ENCODE results near the gene ATP10B. TPM values are rescaled to one million over a fixed set of nuclear protein-coding genes. Genes with fewer than 3 reads are reported as not detected.

Gene ATP10B
- total and polyA plus RNA-seq, 4 donors = 0.32 to 0.88 TPM; not detected in 2

GRCh38 chr5:160787240-160787639, 64.8 kb downstream of the ATP10B start:
- no peak overlapping the region for H3K4me3 ChIP-seq (ENCODE audit: low read length in 2 of 2)
- 53 to 62% methylated on average over 4 of the region's 4 CpGs for WGBS, 2 donors
- H3K27ac ChIP-seq (ENCODE audit: low read depth in 1 of 2, low read length in 2 of 2) = no peak overlapping the region
- H3K27me3 ChIP-seq (ENCODE audit: control insufficient read depth in 1 of 2, insufficient read depth in 2 of 2, low read length in 1 of 2) = no peaks in the 10 kb centered on the region
- no peaks in the 10 kb centered on the region for H3K9me3 ChIP-seq (ENCODE audit: control insufficient read depth, low read length)
- intact Hi-C loops (cut with DNase I) = no loop called here
- DNase-seq (no peak), ATAC-seq (ENCODE audit: low FRiP score) (no peak)
- no peaks in the 10 kb centered on the region for H3K36me3 ChIP-seq (ENCODE audit: control insufficient read depth in 1 of 2, insufficient read depth in 2 of 2, low read length in 1 of 2)
- H3K4me1 ChIP-seq (ENCODE audit: control insufficient read depth in 1 of 2, insufficient read depth in 2 of 2, low read length in 2 of 2) = no peaks in the 10 kb centered on the region

- no peaks in the 10 kb centered on the region for H3K27me3 ChIP-seq (ENCODE audit: control insufficient read depth in 1 of 2, insufficient read depth in 2 of 2, low read length in 1 of 2)
- no peaks in the 10 kb centered on the region for H3K4me1 ChIP-seq (ENCODE audit: control insufficient read depth in 1 of 2, insufficient read depth in 2 of 2, low read length in 2 of 2)
- 24 to 32% methylated on average over 11 of the region's 11 CpGs for WGBS, 2 donors
- H3K27ac ChIP-seq (ENCODE audit: low read depth in 1 of 2, low read length in 2 of 2) = no peak overlapping the region
- ATAC-seq (ENCODE audit: low FRiP score) = no peak
- intact Hi-C loops (cut with DNase I) = no loop called here
- no peak for DNase-seq
- H3K9me3 ChIP-seq (ENCODE audit: control insufficient read depth, low read length) = no peaks in the 10 kb centered on the region
- H3K4me3 ChIP-seq (ENCODE audit: low read length in 2 of 2) = no peak overlapping the region
- H3K36me3 ChIP-seq (ENCODE audit: control insufficient read depth in 1 of 2, insufficient read depth in 2 of 2, low read length in 1 of 2) = no peaks in the 10 kb centered on the region
Observed at GRCh38 chr5:160774666-160775315, 77.2 kb downstream of the ATP10B start.

- no peaks in the 10 kb centered on the region for H3K27me3 ChIP-seq (ENCODE audit: control insufficient read depth in 1 of 2, insufficient read depth in 2 of 2, low read length in 1 of 2)
- H3K36me3 ChIP-seq (ENCODE audit: control insufficient read depth in 1 of 2, insufficient read depth in 2 of 2, low read length in 1 of 2) = no peaks in the 10 kb centered on the region
- ATAC-seq (ENCODE audit: low FRiP score) (no peak), DNase-seq (no peak)
- intact Hi-C loops (cut with DNase I) = no loop called here
- H3K9me3 ChIP-seq (ENCODE audit: control insufficient read depth, low read length) = no peaks in the 10 kb centered on the region
- H3K4me3 ChIP-seq (ENCODE audit: low read length in 2 of 2) = no peak overlapping the region
- no peaks in the 10 kb centered on the region for H3K4me1 ChIP-seq (ENCODE audit: control insufficient read depth in 1 of 2, insufficient read depth in 2 of 2, low read length in 2 of 2)
- WGBS, 2 donors = 41 to 43% methylated on average over 10 of the region's 10 CpGs
- no peak overlapping the region for H3K27ac ChIP-seq (ENCODE audit: low read depth in 1 of 2, low read length in 2 of 2)
Observed at GRCh38 chr5:160773646-160774410, 78.2 kb downstream of the ATP10B start.

GRCh38 chr5:160772854-160773253, 79.2 kb downstream of the ATP10B start:
- H3K27ac ChIP-seq (ENCODE audit: low read depth in 1 of 2, low read length in 2 of 2) = no peak overlapping the region
- H3K4me3 ChIP-seq (ENCODE audit: low read length in 2 of 2) = no peak overlapping the region
- no peaks in the 10 kb centered on the region for H3K4me1 ChIP-seq (ENCODE audit: control insufficient read depth in 1 of 2, insufficient read depth in 2 of 2, low read length in 2 of 2)
- no peaks in the 10 kb centered on the region for H3K9me3 ChIP-seq (ENCODE audit: control insufficient read depth, low read length)
- H3K27me3 ChIP-seq (ENCODE audit: control insufficient read depth in 1 of 2, insufficient read depth in 2 of 2, low read length in 1 of 2) = no peaks in the 10 kb centered on the region
- DNase-seq (no peak), ATAC-seq (ENCODE audit: low FRiP score) (no peak)
- intact Hi-C loops (cut with DNase I) = no loop called here
- H3K36me3 ChIP-seq (ENCODE audit: control insufficient read depth in 1 of 2, insufficient read depth in 2 of 2, low read length in 1 of 2) = no peaks in the 10 kb centered on the region
- WGBS, 2 donors = 66 to 68% methylated on average over 7 of the region's 7 CpGs

GRCh38 chr5:160770718-160771117, 81.3 kb downstream of the ATP10B start:
- Histone ChIP-seq H3K4me1 (ENCODE audit: control insufficient read depth in 1 of 2, insufficient read depth in 2 of 2, low read length in 2 of 2) (no peaks in the 10 kb centered on the region), H3K4me3 (ENCODE audit: low read length in 2 of 2) (no peak overlapping the region), H3K27ac (ENCODE audit: low read depth in 1 of 2, low read length in 2 of 2) (no peak overlapping the region), H3K27me3 (ENCODE audit: control insufficient read depth in 1 of 2, insufficient read depth in 2 of 2, low read length in 1 of 2) (no peaks in the 10 kb centered on the region), H3K9me3 (ENCODE audit: control insufficient read depth, low read length) (no peaks in the 10 kb centered on the region), H3K36me3 (ENCODE audit: control insufficient read depth in 1 of 2, insufficient read depth in 2 of 2, low read length in 1 of 2) (no peaks in the 10 kb centered on the region)
- ATAC-seq (ENCODE audit: low FRiP score) = no peak
- intact Hi-C loops (cut with DNase I) = no loop called here
- no peak for DNase-seq
- WGBS, 2 donors = 74 to 78% methylated on average over 3 of the region's 3 CpGs

DNA sequence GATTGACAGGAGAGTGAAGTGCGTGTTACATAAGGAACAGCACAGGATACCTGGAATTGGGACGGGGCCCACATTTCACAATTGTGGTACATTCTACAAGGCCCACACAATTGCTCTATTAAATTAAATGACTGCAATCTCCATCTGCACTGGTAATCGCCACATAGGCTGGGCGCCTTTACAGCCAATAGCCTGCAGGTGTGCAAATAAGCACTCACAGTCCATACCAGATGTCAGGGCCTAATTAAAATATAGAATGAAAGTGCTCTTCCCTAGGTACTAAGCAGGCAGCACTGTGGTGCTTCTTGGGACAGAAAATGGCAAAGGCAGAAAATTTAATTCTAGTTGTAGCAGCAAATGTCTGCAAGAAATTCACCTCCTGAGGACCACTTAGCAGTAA, 82.7 kb downstream of the ATP10B start:
- Histone ChIP-seq H3K27me3 (ENCODE audit: control insufficient read depth in 1 of 2, insufficient read depth in 2 of 2, low read length in 1 of 2) (no peaks in the 10 kb centered on the region), H3K36me3 (ENCODE audit: control insufficient read depth in 1 of 2, insufficient read depth in 2 of 2, low read length in 1 of 2) (no peaks in the 10 kb centered on the region), H3K4me3 (ENCODE audit: low read length in 2 of 2) (no peak overlapping the region), H3K9me3 (ENCODE audit: control insufficient read depth, low read length) (no peaks in the 10 kb centered on the region), H3K4me1 (ENCODE audit: control insufficient read depth in 1 of 2, insufficient read depth in 2 of 2, low read length in 2 of 2) (no peaks in the 10 kb centered on the region), H3K27ac (ENCODE audit: low read depth in 1 of 2, low read length in 2 of 2) (no peak overlapping the region)
- no peak for DNase-seq
- intact Hi-C loops (cut with DNase I) = no loop called here
- no peak for ATAC-seq (ENCODE audit: low FRiP score)
- WGBS, 2 donors = 84 to 91% methylated on average over 4 of the region's 4 CpGs

DNA sequence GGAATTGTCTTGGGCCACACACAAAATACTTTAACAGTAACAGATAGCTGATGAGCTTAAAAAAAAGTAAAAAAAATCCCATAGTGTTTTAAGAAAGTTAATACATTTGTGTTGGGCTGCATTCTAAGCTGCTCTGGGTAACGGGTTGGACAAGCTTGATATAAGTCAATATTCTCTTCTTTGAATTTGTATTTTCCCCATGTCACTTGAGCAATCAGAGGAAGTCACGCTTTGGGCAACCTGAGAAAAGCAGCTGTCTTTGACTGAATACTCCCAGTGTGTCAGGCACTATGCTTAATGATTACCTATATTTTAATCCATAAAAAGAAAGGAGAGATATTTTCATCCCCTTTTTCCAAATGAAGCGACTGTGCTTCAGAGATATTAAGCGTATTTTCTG, 84.9 kb downstream of the ATP10B start:
- WGBS, 2 donors = 85 to 91% methylated on average over 4 of the region's 4 CpGs
- Histone ChIP-seq H3K4me3 (ENCODE audit: low read length in 2 of 2) (no peak overlapping the region), H3K9me3 (ENCODE audit: control insufficient read depth, low read length) (no peaks in the 10 kb centered on the region), H3K27me3 (ENCODE audit: control insufficient read depth in 1 of 2, insufficient read depth in 2 of 2, low read length in 1 of 2) (no peaks in the 10 kb centered on the region), H3K27ac (ENCODE audit: low read depth in 1 of 2, low read length in 2 of 2) (no peak overlapping the region), H3K4me1 (ENCODE audit: control insufficient read depth in 1 of 2, insufficient read depth in 2 of 2, low read length in 2 of 2) (no peaks in the 10 kb centered on the region), H3K36me3 (ENCODE audit: control insufficient read depth in 1 of 2, insufficient read depth in 2 of 2, low read length in 1 of 2) (no peaks in the 10 kb centered on the region)
- ATAC-seq (ENCODE audit: low FRiP score) (no peak), DNase-seq (no peak)
- intact Hi-C loops (cut with DNase I) = no loop called here

GRCh38 chr5:160760008-160760407, 92.0 kb downstream of the ATP10B start:
- Histone ChIP-seq H3K9me3 (ENCODE audit: control insufficient read depth, low read length) (peaks cover 3% of the 10 kb centered on the region), H3K4me1 (ENCODE audit: control insufficient read depth in 1 of 2, insufficient read depth in 2 of 2, low read length in 2 of 2) (no peaks in the 10 kb centered on the region), H3K4me3 (ENCODE audit: low read length in 2 of 2) (no peak overlapping the region), H3K36me3 (ENCODE audit: control insufficient read depth in 1 of 2, insufficient read depth in 2 of 2, low read length in 1 of 2) (no peaks in the 10 kb centered on the region), H3K27ac (ENCODE audit: low read depth in 1 of 2, low read length in 2 of 2) (no peak overlapping the region), H3K27me3 (ENCODE audit: control insufficient read depth in 1 of 2, insufficient read depth in 2 of 2, low read length in 1 of 2) (peaks cover 0 to 1% of the 10 kb centered on the region in 2 donors)
- intact Hi-C loops (cut with DNase I) = no loop called here
- ATAC-seq (ENCODE audit: low FRiP score) (no peak), DNase-seq (no peak)
- WGBS, 2 donors = 90 to 93% methylated on average over 3 of the region's 3 CpGs

DNA sequence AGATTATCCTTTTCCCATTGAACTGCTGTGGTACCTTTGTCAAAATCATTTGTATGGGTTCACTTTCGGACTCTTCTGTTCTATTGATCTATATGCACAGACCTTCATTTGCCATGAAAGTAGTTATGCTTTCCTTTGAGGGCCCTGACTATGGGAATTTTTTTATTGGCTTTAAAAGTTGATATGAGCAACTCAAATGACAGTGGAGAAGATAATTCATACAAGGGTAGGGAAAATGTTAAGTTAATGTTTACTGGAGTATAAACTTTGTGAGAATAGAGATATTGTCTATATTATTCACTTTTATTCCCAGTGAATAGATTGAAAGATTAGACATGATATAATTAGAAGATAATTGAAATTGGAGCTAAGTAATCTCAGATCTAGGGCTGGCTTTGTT, 94.8 kb downstream of the ATP10B start:
- intact Hi-C loops (cut with DNase I) = no loop called here
- Histone ChIP-seq H3K36me3 (ENCODE audit: control insufficient read depth in 1 of 2, insufficient read depth in 2 of 2, low read length in 1 of 2) (no peaks in the 10 kb centered on the region), H3K4me1 (ENCODE audit: control insufficient read depth in 1 of 2, insufficient read depth in 2 of 2, low read length in 2 of 2) (no peaks in the 10 kb centered on the region), H3K9me3 (ENCODE audit: control insufficient read depth, low read length) (peaks cover 3% of the 10 kb centered on the region), H3K4me3 (ENCODE audit: low read length in 2 of 2) (no peak overlapping the region), H3K27ac (ENCODE audit: low read depth in 1 of 2, low read length in 2 of 2) (no peak overlapping the region), H3K27me3 (ENCODE audit: control insufficient read depth in 1 of 2, insufficient read depth in 2 of 2, low read length in 1 of 2) (peaks cover 0 to 2% of the 10 kb centered on the region in 2 donors)
- no peak for DNase-seq
- 33 to 72% methylated on average over 1 of the region's 1 CpG for WGBS, 2 donors
- ATAC-seq (ENCODE audit: low FRiP score) = no peak

Data from aorta (tissue), 5 donors.